Measurements from ENCODE around the gene OR2T29. TPM values are rescaled to one million over a fixed set of nuclear protein-coding genes. Genes with fewer than 3 reads are reported as not detected.

The OR2T29 gene
- total RNA-seq, 1 experiment from 2014 or later, result not detected

DNA sequence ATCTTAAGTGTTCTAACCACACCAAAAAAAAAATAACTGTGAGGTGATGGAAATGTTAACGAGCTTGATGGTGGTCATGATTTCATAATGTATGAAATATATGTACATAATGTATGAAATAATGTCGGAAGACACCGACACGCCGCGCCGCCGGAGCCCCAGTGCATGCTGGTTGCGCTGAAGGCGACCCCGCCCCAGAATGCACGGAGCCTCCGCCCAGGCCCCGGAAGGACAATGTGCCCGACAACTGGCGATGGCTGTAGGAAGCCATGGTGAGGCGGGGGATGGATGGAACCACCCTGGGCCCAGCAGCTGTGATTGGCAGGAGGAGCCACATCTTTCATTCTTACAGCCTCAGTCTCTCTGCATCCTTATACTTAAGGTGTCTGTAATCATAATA lies 27.5 kb upstream of the OR2T29 start (continued):
- TF ChIP-seq, protein P1, sequence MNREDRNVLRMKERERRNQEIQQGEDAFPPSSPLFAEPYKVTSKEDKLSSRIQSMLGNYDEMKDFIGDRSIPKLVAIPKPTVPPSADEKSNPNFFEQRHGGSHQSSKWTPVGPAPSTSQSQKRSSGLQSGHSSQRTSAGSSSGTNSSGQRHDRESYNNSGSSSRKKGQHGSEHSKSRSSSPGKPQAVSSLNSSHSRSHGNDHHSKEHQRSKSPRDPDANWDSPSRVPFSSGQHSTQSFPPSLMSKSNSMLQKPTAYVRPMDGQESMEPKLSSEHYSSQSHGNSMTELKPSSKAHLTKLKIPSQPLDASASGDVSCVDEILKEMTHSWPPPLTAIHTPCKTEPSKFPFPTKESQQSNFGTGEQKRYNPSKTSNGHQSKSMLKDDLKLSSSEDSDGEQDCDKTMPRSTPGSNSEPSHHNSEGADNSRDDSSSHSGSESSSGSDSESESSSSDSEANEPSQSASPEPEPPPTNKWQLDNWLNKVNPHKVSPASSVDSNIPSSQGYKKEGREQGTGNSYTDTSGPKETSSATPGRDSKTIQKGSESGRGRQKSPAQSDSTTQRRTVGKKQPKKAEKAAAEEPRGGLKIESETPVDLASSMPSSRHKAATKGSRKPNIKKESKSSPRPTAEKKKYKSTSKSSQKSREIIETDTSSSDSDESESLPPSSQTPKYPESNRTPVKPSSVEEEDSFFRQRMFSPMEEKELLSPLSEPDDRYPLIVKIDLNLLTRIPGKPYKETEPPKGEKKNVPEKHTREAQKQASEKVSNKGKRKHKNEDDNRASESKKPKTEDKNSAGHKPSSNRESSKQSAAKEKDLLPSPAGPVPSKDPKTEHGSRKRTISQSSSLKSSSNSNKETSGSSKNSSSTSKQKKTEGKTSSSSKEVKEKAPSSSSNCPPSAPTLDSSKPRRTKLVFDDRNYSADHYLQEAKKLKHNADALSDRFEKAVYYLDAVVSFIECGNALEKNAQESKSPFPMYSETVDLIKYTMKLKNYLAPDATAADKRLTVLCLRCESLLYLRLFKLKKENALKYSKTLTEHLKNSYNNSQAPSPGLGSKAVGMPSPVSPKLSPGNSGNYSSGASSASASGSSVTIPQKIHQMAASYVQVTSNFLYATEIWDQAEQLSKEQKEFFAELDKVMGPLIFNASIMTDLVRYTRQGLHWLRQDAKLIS (CRISPR knock-in tag; IDR thresholded peaks at IDR 0.05; ENCODE audit: borderline replicate concordance), result no peak
- TF ChIP-seq, protein P2, sequence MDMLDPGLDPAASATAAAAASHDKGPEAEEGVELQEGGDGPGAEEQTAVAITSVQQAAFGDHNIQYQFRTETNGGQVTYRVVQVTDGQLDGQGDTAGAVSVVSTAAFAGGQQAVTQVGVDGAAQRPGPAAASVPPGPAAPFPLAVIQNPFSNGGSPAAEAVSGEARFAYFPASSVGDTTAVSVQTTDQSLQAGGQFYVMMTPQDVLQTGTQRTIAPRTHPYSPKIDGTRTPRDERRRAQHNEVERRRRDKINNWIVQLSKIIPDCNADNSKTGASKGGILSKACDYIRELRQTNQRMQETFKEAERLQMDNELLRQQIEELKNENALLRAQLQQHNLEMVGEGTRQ (CRISPR knock-in tag; IDR thresholded peaks at IDR 0.05), result no peak
- TF ChIP-seq, protein P3, sequence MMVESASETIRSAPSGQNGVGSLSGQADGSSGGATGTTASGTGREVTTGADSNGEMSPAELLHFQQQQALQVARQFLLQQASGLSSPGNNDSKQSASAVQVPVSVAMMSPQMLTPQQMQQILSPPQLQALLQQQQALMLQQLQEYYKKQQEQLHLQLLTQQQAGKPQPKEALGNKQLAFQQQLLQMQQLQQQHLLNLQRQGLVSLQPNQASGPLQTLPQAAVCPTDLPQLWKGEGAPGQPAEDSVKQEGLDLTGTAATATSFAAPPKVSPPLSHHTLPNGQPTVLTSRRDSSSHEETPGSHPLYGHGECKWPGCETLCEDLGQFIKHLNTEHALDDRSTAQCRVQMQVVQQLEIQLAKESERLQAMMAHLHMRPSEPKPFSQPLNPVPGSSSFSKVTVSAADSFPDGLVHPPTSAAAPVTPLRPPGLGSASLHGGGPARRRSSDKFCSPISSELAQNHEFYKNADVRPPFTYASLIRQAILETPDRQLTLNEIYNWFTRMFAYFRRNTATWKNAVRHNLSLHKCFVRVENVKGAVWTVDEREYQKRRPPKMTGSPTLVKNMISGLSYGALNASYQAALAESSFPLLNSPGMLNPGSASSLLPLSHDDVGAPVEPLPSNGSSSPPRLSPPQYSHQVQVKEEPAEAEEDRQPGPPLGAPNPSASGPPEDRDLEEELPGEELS (CRISPR knock-in tag; IDR thresholded peaks at IDR 0.05), result no peak
- TF ChIP-seq TEAD4 (CRISPR knock-in tag; IDR thresholded peaks at IDR 0.05) (no peak), ESRRA (CRISPR knock-in tag; IDR thresholded peaks at IDR 0.05; ENCODE audit: borderline replicate concordance) (no peak)

DNA sequence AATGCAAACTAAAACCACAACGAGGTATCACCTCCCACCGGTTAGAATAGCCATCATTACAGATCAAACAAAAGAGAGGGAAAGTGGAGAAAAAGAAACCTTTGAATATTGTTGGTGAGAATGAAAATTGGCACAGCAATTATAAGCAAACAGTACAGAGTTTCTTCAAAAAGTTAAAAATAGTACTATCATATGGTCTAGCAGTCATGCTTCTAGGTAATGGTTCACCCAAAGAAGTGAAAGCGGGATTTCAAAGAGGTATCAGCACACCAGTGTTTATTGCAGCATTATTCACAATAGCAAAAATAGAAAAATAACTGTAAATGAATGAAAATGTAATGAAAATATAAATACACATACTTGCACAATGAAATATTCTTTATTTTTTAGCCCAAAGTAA lies 26.8 kb upstream of the OR2T29 start:
- DNase-seq (ENCODE audit: low spot score) (no peak), ATAC-seq (no peak)
- no peak overlapping the region for H3K4me3 Mint-ChIP-seq
- ChIA-PET POLR2A (no interaction called here), CTCF (no interaction called here)
- peaks cover 63% of the 10 kb centered on the region for H3K36me3 Mint-ChIP-seq
- no peak overlapping the region for H3K27ac Mint-ChIP-seq
- TF ChIP-seq, protein P4, sequence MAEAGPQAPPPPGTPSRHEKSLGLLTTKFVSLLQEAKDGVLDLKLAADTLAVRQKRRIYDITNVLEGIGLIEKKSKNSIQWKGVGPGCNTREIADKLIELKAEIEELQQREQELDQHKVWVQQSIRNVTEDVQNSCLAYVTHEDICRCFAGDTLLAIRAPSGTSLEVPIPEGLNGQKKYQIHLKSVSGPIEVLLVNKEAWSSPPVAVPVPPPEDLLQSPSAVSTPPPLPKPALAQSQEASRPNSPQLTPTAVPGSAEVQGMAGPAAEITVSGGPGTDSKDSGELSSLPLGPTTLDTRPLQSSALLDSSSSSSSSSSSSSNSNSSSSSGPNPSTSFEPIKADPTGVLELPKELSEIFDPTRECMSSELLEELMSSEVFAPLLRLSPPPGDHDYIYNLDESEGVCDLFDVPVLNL (CRISPR knock-in tag; IDR thresholded peaks at IDR 0.05; ENCODE audit: borderline replicate concordance, low read depth), result no peak
- TF ChIP-seq GABPB1 (CRISPR knock-in tag; IDR thresholded peaks at IDR 0.05) (no peak), ZNF396 (CRISPR knock-in tag; IDR thresholded peaks at IDR 0.05; ENCODE audit: borderline replicate concordance) (no peak), MYBL2 (CRISPR knock-in tag; IDR thresholded peaks at IDR 0.05) (no peak), ZNF138 (CRISPR knock-in tag; conservative IDR thresholded peaks at IDR 0.05) (no peak), ZNF317 (CRISPR knock-in tag; IDR thresholded peaks at IDR 0.05; ENCODE audit: borderline replicate concordance, low read depth) (no peak), ZNF671 (CRISPR knock-in tag; IDR thresholded peaks at IDR 0.05) (no peak)
- TF ChIP-seq, protein P5, sequence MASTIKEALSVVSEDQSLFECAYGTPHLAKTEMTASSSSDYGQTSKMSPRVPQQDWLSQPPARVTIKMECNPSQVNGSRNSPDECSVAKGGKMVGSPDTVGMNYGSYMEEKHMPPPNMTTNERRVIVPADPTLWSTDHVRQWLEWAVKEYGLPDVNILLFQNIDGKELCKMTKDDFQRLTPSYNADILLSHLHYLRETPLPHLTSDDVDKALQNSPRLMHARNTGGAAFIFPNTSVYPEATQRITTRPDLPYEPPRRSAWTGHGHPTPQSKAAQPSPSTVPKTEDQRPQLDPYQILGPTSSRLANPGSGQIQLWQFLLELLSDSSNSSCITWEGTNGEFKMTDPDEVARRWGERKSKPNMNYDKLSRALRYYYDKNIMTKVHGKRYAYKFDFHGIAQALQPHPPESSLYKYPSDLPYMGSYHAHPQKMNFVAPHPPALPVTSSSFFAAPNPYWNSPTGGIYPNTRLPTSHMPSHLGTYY (CRISPR knock-in tag; IDR thresholded peaks at IDR 0.05), result no peak
- TF ChIP-seq, protein P6, sequence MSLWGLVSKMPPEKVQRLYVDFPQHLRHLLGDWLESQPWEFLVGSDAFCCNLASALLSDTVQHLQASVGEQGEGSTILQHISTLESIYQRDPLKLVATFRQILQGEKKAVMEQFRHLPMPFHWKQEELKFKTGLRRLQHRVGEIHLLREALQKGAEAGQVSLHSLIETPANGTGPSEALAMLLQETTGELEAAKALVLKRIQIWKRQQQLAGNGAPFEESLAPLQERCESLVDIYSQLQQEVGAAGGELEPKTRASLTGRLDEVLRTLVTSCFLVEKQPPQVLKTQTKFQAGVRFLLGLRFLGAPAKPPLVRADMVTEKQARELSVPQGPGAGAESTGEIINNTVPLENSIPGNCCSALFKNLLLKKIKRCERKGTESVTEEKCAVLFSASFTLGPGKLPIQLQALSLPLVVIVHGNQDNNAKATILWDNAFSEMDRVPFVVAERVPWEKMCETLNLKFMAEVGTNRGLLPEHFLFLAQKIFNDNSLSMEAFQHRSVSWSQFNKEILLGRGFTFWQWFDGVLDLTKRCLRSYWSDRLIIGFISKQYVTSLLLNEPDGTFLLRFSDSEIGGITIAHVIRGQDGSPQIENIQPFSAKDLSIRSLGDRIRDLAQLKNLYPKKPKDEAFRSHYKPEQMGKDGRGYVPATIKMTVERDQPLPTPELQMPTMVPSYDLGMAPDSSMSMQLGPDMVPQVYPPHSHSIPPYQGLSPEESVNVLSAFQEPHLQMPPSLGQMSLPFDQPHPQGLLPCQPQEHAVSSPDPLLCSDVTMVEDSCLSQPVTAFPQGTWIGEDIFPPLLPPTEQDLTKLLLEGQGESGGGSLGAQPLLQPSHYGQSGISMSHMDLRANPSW (CRISPR knock-in tag; conservative IDR thresholded peaks at IDR 0.05; ENCODE audit: low read depth), result no peak
- TF ChIP-seq, protein P7, sequence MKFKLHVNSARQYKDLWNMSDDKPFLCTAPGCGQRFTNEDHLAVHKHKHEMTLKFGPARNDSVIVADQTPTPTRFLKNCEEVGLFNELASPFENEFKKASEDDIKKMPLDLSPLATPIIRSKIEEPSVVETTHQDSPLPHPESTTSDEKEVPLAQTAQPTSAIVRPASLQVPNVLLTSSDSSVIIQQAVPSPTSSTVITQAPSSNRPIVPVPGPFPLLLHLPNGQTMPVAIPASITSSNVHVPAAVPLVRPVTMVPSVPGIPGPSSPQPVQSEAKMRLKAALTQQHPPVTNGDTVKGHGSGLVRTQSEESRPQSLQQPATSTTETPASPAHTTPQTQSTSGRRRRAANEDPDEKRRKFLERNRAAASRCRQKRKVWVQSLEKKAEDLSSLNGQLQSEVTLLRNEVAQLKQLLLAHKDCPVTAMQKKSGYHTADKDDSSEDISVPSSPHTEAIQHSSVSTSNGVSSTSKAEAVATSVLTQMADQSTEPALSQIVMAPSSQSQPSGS (CRISPR knock-in tag; IDR thresholded peaks at IDR 0.05; ENCODE audit: borderline replicate concordance, low read depth), result no peak
- TF ChIP-seq, protein P8, sequence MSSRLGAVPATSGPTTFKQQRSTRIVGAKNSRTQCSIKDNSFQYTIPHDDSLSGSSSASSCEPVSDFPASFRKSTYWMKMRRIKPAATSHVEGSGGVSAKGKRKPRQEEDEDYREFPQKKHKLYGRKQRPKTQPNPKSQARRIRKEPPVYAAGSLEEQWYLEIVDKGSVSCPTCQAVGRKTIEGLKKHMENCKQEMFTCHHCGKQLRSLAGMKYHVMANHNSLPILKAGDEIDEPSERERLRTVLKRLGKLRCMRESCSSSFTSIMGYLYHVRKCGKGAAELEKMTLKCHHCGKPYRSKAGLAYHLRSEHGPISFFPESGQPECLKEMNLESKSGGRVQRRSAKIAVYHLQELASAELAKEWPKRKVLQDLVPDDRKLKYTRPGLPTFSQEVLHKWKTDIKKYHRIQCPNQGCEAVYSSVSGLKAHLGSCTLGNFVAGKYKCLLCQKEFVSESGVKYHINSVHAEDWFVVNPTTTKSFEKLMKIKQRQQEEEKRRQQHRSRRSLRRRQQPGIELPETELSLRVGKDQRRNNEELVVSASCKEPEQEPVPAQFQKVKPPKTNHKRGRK (CRISPR knock-in tag; IDR thresholded peaks at IDR 0.05; ENCODE audit: borderline replicate concordance), result no peak
- TF ChIP-seq, protein P9, sequence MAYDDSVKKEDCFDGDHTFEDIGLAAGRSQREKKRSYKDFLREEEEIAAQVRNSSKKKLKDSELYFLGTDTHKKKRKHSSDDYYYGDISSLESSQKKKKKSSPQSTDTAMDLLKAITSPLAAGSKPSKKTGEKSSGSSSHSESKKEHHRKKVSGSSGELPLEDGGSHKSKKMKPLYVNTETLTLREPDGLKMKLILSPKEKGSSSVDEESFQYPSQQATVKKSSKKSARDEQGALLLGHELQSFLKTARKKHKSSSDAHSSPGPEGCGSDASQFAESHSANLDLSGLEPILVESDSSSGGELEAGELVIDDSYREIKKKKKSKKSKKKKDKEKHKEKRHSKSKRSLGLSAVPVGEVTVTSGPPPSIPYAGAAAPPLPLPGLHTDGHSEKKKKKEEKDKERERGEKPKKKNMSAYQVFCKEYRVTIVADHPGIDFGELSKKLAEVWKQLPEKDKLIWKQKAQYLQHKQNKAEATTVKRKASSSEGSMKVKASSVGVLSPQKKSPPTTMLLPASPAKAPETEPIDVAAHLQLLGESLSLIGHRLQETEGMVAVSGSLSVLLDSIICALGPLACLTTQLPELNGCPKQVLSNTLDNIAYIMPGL (CRISPR knock-in tag; IDR thresholded peaks at IDR 0.05), result no peak
- H3K4me1 Mint-ChIP-seq, result no peaks in the 10 kb centered on the region
- peaks cover 5% of the 10 kb centered on the region for H3K27me3 Mint-ChIP-seq (ENCODE audit: low read depth)
- H3K9me3 Mint-ChIP-seq, result peaks cover 86% of the 10 kb centered on the region

Measured in WTC11 (cell line).